ENCODE results near the gene AFF3.

- no peak for TF ChIP-seq FOXK2 (IDR thresholded peaks at IDR 0.05)
- TF ChIP-seq CTBP1 (IDR thresholded peaks at IDR 0.05; ENCODE audit: borderline replicate concordance) = no peak
Measured at GRCh38 chr2:99856119-99856518, 286.3 kb downstream of the AFF3 start.

Measured in HEK293T (cell line).